Astrocyte (in vitro differentiated cells and primary cell): ENCODE results near the gene APIP.
"Not testable (repeated sequence)": the region's sequence is repeated elsewhere in the genome, so short reads cannot be mapped to it uniquely, and the experiment has no call there.

Experiments
- EZH2 ChIP-seq: IDR thresholded peaks from 2 replicates; pipeline ENCODE4 v1.6.1; 2012; ENCODE audit warnings: mild to moderate bottlenecking, low read length, inconsistent platforms; ENCODE audit not compliant: insufficient read depth
- TF ChIP-seq, protein P1 (sequence below): IDR thresholded peaks from 2 replicates; pipeline ENCODE4 v1.5.1; 2011; ENCODE audit warnings: low read depth, mild to moderate bottlenecking, inconsistent platforms, low read length, moderate library complexity; ENCODE audit not compliant: insufficient read depth

- TF ChIP-seq, protein P1, sequence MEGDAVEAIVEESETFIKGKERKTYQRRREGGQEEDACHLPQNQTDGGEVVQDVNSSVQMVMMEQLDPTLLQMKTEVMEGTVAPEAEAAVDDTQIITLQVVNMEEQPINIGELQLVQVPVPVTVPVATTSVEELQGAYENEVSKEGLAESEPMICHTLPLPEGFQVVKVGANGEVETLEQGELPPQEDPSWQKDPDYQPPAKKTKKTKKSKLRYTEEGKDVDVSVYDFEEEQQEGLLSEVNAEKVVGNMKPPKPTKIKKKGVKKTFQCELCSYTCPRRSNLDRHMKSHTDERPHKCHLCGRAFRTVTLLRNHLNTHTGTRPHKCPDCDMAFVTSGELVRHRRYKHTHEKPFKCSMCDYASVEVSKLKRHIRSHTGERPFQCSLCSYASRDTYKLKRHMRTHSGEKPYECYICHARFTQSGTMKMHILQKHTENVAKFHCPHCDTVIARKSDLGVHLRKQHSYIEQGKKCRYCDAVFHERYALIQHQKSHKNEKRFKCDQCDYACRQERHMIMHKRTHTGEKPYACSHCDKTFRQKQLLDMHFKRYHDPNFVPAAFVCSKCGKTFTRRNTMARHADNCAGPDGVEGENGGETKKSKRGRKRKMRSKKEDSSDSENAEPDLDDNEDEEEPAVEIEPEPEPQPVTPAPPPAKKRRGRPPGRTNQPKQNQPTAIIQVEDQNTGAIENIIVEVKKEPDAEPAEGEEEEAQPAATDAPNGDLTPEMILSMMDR, result not testable (repeated sequence)
- not testable (repeated sequence) for TF ChIP-seq EZH2
These were observed 20.0 kb downstream of the APIP start for GRCh38 chr11:34896191-34896590.
